Choroid plexus epithelial cell (primary cell): ENCODE measurements around the gene SPRR2D.
"Not testable (repeated sequence)": the region's sequence is repeated elsewhere in the genome, so short reads cannot be mapped to it uniquely, and the experiment has no call there.

Source experiments
- DNase-seq: peaks from one replicate; pipeline ENCODE4 v3.0.0-alpha.2; 2010; ENCODE audit warnings: low read depth
- H3K4me3 ChIP-seq: 2 replicates; pipeline ENCODE4 v1.5.1; 2011; ENCODE audit warnings: low read depth, mild to moderate bottlenecking, control low read depth, low read length, moderate library complexity
- TF ChIP-seq, protein P1 (sequence below): conservative IDR thresholded peaks from 2 replicates; pipeline ENCODE4 v1.5.1; 2011; ENCODE audit warnings: low read depth, mild to moderate bottlenecking, control low read depth, inconsistent platforms, low read length, moderate library complexity

Gene SPRR2D

GRCh38 chr1:153032073-153032472 lies 8.8 kb downstream of the SPRR2D start:
- TF ChIP-seq, protein P1, sequence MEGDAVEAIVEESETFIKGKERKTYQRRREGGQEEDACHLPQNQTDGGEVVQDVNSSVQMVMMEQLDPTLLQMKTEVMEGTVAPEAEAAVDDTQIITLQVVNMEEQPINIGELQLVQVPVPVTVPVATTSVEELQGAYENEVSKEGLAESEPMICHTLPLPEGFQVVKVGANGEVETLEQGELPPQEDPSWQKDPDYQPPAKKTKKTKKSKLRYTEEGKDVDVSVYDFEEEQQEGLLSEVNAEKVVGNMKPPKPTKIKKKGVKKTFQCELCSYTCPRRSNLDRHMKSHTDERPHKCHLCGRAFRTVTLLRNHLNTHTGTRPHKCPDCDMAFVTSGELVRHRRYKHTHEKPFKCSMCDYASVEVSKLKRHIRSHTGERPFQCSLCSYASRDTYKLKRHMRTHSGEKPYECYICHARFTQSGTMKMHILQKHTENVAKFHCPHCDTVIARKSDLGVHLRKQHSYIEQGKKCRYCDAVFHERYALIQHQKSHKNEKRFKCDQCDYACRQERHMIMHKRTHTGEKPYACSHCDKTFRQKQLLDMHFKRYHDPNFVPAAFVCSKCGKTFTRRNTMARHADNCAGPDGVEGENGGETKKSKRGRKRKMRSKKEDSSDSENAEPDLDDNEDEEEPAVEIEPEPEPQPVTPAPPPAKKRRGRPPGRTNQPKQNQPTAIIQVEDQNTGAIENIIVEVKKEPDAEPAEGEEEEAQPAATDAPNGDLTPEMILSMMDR = no peak
- H3K4me3 ChIP-seq = no peak overlapping the region
- no peak for DNase-seq

- no peak within 1 kb of the TSS for H3K4me3 ChIP-seq
Observed at GRCh38 chr1:153030895-153031294, 10.0 kb downstream of the SPRR2D start, which contains the start of gene SPRR1B. Gene SPRR1B, plus strand, starts transcription at chr1:153031203. Its CDS starts 1,143 bp downstream, at chr1:153032346.

GRCh38 chr1:153028766-153029165 lies 12.2 kb downstream of the SPRR2D start:
- TF ChIP-seq, protein P1 = no peak
- no peak for DNase-seq
- H3K4me3 ChIP-seq = no peak overlapping the region

More at GRCh38 chr1:153030895-153031294, 10.0 kb downstream of the SPRR2D start, which contains the start of gene SPRR1B:
- no peak for DNase-seq
- TF ChIP-seq, protein P1 = no peak

DNA sequence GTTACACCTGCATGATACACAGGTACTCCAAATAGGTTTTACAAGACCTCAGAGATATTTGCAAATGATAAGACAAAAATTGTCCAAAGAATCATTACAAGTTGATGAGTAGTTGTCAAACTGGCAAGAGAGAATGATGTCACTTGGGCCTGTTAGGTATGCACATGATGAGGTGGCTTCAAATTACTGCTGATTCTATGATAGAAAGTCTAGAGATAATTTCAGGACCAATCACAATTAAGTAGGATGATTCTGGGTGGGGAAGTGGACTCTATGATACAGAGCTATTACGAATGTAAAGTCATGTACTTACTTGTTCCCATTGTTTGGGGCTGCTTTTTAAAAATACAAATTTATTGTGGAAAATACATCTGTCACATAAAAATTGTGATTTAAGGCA lies 15.1 kb downstream of the SPRR2D start:
- H3K4me3 ChIP-seq = no peak overlapping the region
- TF ChIP-seq, protein P1 = no peak

GRCh38 chr1:153024413-153024812 lies 16.5 kb downstream of the SPRR2D start:
- H3K4me3 ChIP-seq = no peak overlapping the region
- DNase-seq = no peak
- TF ChIP-seq, protein P1 = no peak

More for the DNA sequence above, 15.1 kb downstream of the SPRR2D start:
- no peak for DNase-seq

DNA sequence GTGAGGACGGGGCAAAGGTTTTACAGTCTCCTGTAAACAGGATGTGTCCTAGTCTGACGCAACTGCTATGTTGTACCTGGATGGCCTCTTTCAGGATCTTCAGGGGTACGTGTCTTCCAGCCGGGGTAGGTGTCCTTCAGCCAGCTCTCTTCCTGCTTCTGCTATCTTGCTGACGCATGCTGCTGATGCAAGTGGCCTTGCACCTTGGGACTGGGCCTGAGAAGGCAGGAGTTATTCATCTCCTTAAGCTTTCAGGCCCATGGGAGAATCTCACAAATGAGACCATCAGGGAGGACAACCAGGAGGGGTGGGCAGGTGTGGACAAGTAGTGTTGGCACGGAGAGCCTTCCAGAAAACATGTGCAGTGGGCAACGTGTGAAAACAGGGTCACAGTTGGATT lies 17.8 kb downstream of the SPRR2D start:
- H3K4me3 ChIP-seq = no peak overlapping the region
- TF ChIP-seq, protein P1 = no peak
- no peak for DNase-seq

DNA sequence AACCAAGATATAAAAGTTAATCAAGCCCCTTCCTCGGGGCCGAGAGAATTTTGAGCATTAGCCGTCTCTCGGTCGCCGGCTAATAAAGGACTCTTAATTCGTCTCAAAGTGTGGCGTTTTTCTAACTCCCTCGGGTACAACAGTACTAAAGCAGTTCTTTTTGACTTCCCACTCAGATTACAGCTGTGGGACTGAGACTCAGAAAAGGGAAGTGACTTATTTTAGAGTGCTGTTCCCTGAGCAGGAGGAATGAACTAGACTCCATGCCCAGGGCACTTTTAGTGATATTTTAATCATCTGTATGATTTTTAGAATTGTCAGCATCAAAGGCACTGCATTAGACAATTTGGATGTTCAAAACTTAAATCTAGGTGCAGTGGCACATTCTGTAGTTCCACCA lies 18.6 kb downstream of the SPRR2D start:
- not testable (repeated sequence) for H3K4me3 ChIP-seq, DNase-seq

GRCh38 chr1:153021829-153022228 lies 19.1 kb downstream of the SPRR2D start:
- not testable (repeated sequence) for H3K4me3 ChIP-seq, DNase-seq

GRCh38 chr1:153011235-153011758 lies 29.6 kb downstream of the SPRR2D start:
- H3K4me3 ChIP-seq, DNase-seq: not testable (repeated sequence)
